IMR-90 (cell line): ENCODE measurements around the gene TEC. TPM values are rescaled to one million over a fixed set of nuclear protein-coding genes. Genes with fewer than 3 reads are reported as not detected.

Experiments
- ATAC-seq: fragments of 200-7000 bp; cut with Tn5 transposase; 2 replicates; pipeline ENCODE4 v1.9.1; 2020; ENCODE audit warnings: low read depth, mild to moderate bottlenecking, moderate library complexity
- BruUV-seq: library from RNA; stranded (reverse); fragments of 400-500 nt; replicated peaks from 2 replicates; lab custom pipeline; 2021; lab: Mats Ljungman, UMichigan
- CTCF ChIA-PET: fragments of 300-600 bp; formaldehyde crosslinking; extraction: SDS; loops from one replicate; lab custom pipeline; 2021; ENCODE audit warnings: antibody characterized with exemption; lab: Yijun Ruan, JAX
- POLR2A ChIA-PET: fragments of 300-600 bp; sonication (Branson Sonifier 250); formaldehyde crosslinking; loops from one replicate; lab custom pipeline; 2022; ENCODE audit warnings: antibody characterized with exemption; ENCODE audit not compliant: unreplicated experiment; lab: Charles Lee
- DNase-seq: peaks from one replicate; pipeline ENCODE4 v3.0.0; 2013
- H2AFZ ChIP-seq: replicated peaks from 2 replicates; pipeline ENCODE3; 2013; ENCODE audit warnings: low read length, mild to moderate bottlenecking; ENCODE audit not compliant: poor library complexity
- H2AK5ac ChIP-seq: 2 replicates; pipeline ENCODE4 v1.6.1; 2013; ENCODE audit warnings: low read depth, low read length, inconsistent platforms
- H2AK9ac ChIP-seq: replicated peaks from 2 replicates; pipeline ENCODE3; 2013; ENCODE audit warnings: mild to moderate bottlenecking, low read depth, low read length, moderate library complexity; ENCODE audit not compliant: poor library complexity
- H2BK120ac ChIP-seq: 2 replicates; pipeline ENCODE4 v1.6.1; 2013; ENCODE audit warnings: low read depth, low read length, inconsistent platforms
- H2BK15ac ChIP-seq: 3 replicates; pipeline ENCODE4 v1.6.1; 2013; ENCODE audit warnings: low read depth, low read length, inconsistent platforms
- H2BK20ac ChIP-seq: 2 replicates; pipeline ENCODE4 v1.6.1; 2013; ENCODE audit warnings: low read depth, mild to moderate bottlenecking, inconsistent platforms, low read length, moderate library complexity
- H2BK5ac ChIP-seq: 2 replicates; pipeline ENCODE4 v1.6.1; 2013; ENCODE audit warnings: mild to moderate bottlenecking, low read depth, low read length, inconsistent platforms; ENCODE audit not compliant: poor library complexity, severe bottlenecking
- H3K14ac ChIP-seq: replicated peaks from 2 replicates; pipeline ENCODE4 v1.6.1; 2013; ENCODE audit warnings: low read depth, low read length, inconsistent platforms
- H3K18ac ChIP-seq: 2 replicates; pipeline ENCODE4 v1.6.1; 2013; ENCODE audit warnings: low read depth, low read length, control low read depth
- H3K23ac ChIP-seq: 2 replicates; pipeline ENCODE4 v1.6.1; 2013; ENCODE audit warnings: low read depth, low read length, inconsistent platforms
- H3K27ac ChIP-seq: 2 replicates; pipeline ENCODE4 v1.5.1; 2013; ENCODE audit warnings: mild to moderate bottlenecking, control low read depth, low read length; ENCODE audit not compliant: insufficient read depth
- H3K27me3 ChIP-seq: 2 replicates; pipeline ENCODE4 v1.6.1; 2013; ENCODE audit warnings: low read length; ENCODE audit not compliant: control insufficient read depth, insufficient read depth
- H3K36me3 ChIP-seq: 2 replicates; pipeline ENCODE4 v1.6.1; 2013; ENCODE audit warnings: low read length, mixed read lengths; ENCODE audit not compliant: control insufficient read depth, insufficient read depth
- H3K4ac ChIP-seq: 2 replicates; pipeline ENCODE4 v1.6.1; 2013; ENCODE audit warnings: low read depth, low read length, inconsistent platforms
- H3K4me1 ChIP-seq: 2 replicates; pipeline ENCODE4 v1.6.1; 2013; ENCODE audit warnings: low read length, mixed read lengths; ENCODE audit not compliant: control insufficient read depth, insufficient read depth
- H3K4me2 ChIP-seq: 2 replicates; pipeline ENCODE4 v1.6.1; 2013; ENCODE audit warnings: low read depth, mild to moderate bottlenecking, control low read depth, low read length, moderate library complexity
- H3K4me3 ChIP-seq: 2 replicates; pipeline ENCODE4 v1.5.1; 2013; ENCODE audit warnings: low read depth, mild to moderate bottlenecking, control low read depth, low read length, moderate library complexity; ENCODE audit not compliant: insufficient read depth
- H3K56ac ChIP-seq: 2 replicates; pipeline ENCODE4 v1.6.1; 2013; ENCODE audit warnings: low read length, inconsistent platforms; ENCODE audit not compliant: insufficient read depth; ENCODE audit errors: extremely low read depth
- H3K79me1 ChIP-seq, 2 experiments: 2 replicates each; pipeline ENCODE4 v1.6.1; 2013; ENCODE audit warnings: low read length in 2 of 2, inconsistent platforms in 1 of 2, low read depth in 1 of 2
- H3K9ac ChIP-seq: 2 replicates; pipeline ENCODE4 v1.6.1; 2013; ENCODE audit warnings: low read depth, low read length, control low read depth
- H3K9me1 ChIP-seq: 2 replicates; pipeline ENCODE4 v1.6.1; 2013; ENCODE audit warnings: low read length, inconsistent platforms; ENCODE audit not compliant: insufficient read depth
- H3K9me3 ChIP-seq: 2 replicates; pipeline ENCODE4 v1.6.1; 2013; ENCODE audit warnings: low read length; ENCODE audit not compliant: control insufficient read depth, insufficient read depth
- H4K20me1 ChIP-seq: 2 replicates; pipeline ENCODE4 v1.6.1; 2013; ENCODE audit warnings: low read length, inconsistent platforms; ENCODE audit not compliant: insufficient read depth
- H4K5ac ChIP-seq: 2 replicates; pipeline ENCODE4 v1.6.1; 2013; ENCODE audit warnings: mild to moderate bottlenecking, low read depth, low read length, control low read depth
- H4K8ac ChIP-seq, 2 experiments: 2 replicates each; pipeline ENCODE4 v1.6.1; 2013; ENCODE audit warnings: low read depth in 2 of 2, low read length in 2 of 2, control low read depth in 1 of 2, inconsistent platforms in 1 of 2
- H4K91ac ChIP-seq: 2 replicates; pipeline ENCODE4 v1.6.1; 2013; ENCODE audit warnings: low read depth, low read length, inconsistent platforms; ENCODE audit not compliant: insufficient read depth
- BHLHE40 ChIP-seq: fragments of 150-350 bp; IDR thresholded peaks from 2 replicates; pipeline ENCODE4 v1.6.1; 2016; ENCODE audit warnings: mild to moderate bottlenecking, low read depth, low read length
- CEBPB ChIP-seq: IDR thresholded peaks from 2 replicates; pipeline ENCODE4 v1.6.1; 2012; ENCODE audit warnings: low read depth, low read length, improper control_type of control experiment
- CHD1 ChIP-seq: IDR thresholded peaks from 2 replicates; pipeline ENCODE4 v1.6.1; 2012; ENCODE audit warnings: low read depth, low read length, improper control_type of control experiment
- POLR2A ChIP-seq: IDR thresholded peaks from 2 replicates; pipeline ENCODE4 v1.6.1; 2012; ENCODE audit warnings: mild to moderate bottlenecking, low read depth, low read length
- RFX5 ChIP-seq: IDR thresholded peaks from 2 replicates; pipeline ENCODE4 v1.8.0; 2012; ENCODE audit warnings: low read depth, mild to moderate bottlenecking, low read length, moderate library complexity
- WGBS, 2 experiments: methylation state at CpG; one replicate each; pipeline versions ENCODE4 v1.1.5 to v1.1.7; 2013; ENCODE audit warnings: missing lambda C conversion rate in 2 of 2; ENCODE audit not compliant: insufficient read length in 1 of 2; ENCODE audit errors: extremely low coverage in 2 of 2; 5-methylcytosine and 5-hydroxymethylcytosine counted together
- dilution Hi-C: fragments of 300-500 bp; cut with HindIII; formaldehyde crosslinking; loops from one replicate; pipeline ENCODE4 v1.14.3; 2018; ENCODE audit warnings: low sequenced_read_pairs; ENCODE audit not compliant: unreplicated experiment
- in situ Hi-C: fragments of 300-500 bp; cut with MboI; formaldehyde crosslinking; loops from 3 replicates; pipeline ENCODE4 v1.14.3; 2019; ENCODE audit warnings: low sequenced_read_pairs, inconsistent platforms, mixed read lengths
- intact Hi-C: fragments of 100-400 bp; cut with micrococcal nuclease; formaldehyde crosslinking; loops from 2 replicates; pipeline ENCODE4 v1.10.0; 2022
- polyA plus RNA-seq, 3 experiments: library from polyadenylated mRNA; depleted of rRNA; stranded (reverse); fragments of >200 nt; gene quantifications; 2 replicates each; pipeline ENCODE4 v1.2.3, GENCODE V29; 2012; ENCODE audit warnings: low replicate concordance in 1 of 3
- total RNA-seq: library from RNA; depleted of rRNA; stranded (reverse); fragments of >200 nt; gene quantifications from 2 replicates; pipeline ENCODE4 v1.2.3, GENCODE V29; 2012

Gene TEC
- total and polyA plus RNA-seq, 2 of the 4 experiments (the other 2 are of a cell fraction): 0.39 to 0.54 TPM

DNA sequence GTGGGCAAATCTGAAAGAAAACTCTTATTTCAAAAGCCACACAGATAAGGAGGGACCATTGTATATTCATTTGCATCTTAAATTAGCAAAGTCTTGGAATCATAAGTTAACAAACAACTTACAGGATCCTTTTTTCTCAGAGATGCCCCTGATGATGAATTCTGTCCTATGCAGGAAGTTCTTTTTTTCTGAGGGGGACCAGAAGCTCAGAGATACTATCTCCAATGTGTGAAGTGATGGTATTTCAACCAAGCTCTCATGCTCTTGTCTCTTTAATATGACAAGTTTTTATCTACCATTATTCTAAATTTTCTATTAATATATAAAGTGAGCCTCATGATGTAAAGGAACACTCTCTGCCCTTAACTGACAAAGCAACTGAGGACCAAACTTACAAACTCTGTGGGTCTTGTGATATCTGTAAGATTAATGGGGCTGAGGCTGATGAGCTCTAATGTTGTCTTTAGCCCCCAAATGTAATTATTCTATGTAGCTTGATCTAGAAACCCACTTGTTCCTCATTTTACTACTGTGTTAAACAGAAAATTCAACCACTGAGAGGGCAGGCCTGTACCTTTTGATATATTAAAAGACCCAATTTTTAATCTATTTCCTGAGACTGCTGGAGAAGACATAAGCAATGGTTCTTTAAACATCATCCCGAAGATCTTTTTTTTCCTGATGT is 27.0 kb downstream of the TEC start:
- Histone ChIP-seq H3K4ac (no peak overlapping the region), H3K9ac (no peak overlapping the region), H3K79me1 (no peaks in the 10 kb centered on the region), H4K5ac (no peak overlapping the region), H2AK9ac (no peak overlapping the region), H3K27ac (no peak overlapping the region), H3K23ac (no peak overlapping the region), H3K9me1 (no peaks in the 10 kb centered on the region), H2BK20ac (no peak overlapping the region), H2AFZ (no peak overlapping the region), H2BK15ac (no peak overlapping the region), H3K4me1 (no peaks in the 10 kb centered on the region), H2AK5ac (no peak overlapping the region), H3K18ac (no peak overlapping the region), H3K27me3 (peaks cover 1% of the 10 kb centered on the region; the same call in 1 of the 2 replicates), H4K91ac (no peak overlapping the region), H2BK5ac (no peak overlapping the region), H3K36me3 (no peaks in the 10 kb centered on the region), H3K9me3 (no peaks in the 10 kb centered on the region), H3K56ac (no peak overlapping the region), H4K8ac (no peak overlapping the region), H2BK120ac (no peak overlapping the region), H4K20me1 (no peaks in the 10 kb centered on the region), H3K4me3 (no peak overlapping the region), H3K4me2 (no peak overlapping the region), H3K14ac (no peak overlapping the region)
- POLR2A ChIA-PET: no interaction called here
- WGBS, 2 experiments: no CpG with 5 or more reads among the region's 1 CpG
- intact Hi-C loops: loop anchor here (5.0 kb wide), 1 partner anchor 35 kb away; no protein-coding TSS in a partner anchor
- dilution Hi-C loops: no loop called here
- ATAC-seq (no peak), DNase-seq (no peak)
- TF ChIP-seq CHD1: no peak
- TF ChIP-seq POLR2A: no peak
- TF ChIP-seq BHLHE40: no peak
- TF ChIP-seq RFX5: no peak
- no peak for TF ChIP-seq CEBPB
- in situ Hi-C loops: no loop called here
- no TSS peak for BruUV-seq
- CTCF ChIA-PET: no interaction called here
